ENCODE measurements around the gene MTF2.

Gene MTF2

GRCh38 chr1:93083979-93084378 lies 4.9 kb downstream of the MTF2 start:
- DNase-seq = no peak

- no peak for DNase-seq
These were observed 8.4 kb downstream of the MTF2 start for GRCh38 chr1:93087532-93087931.

GRCh38 chr1:93093332-93094006 lies 14.4 kb downstream of the MTF2 start:
- DNase-seq = no peak

- DNase-seq = no peak
These were observed 16.9 kb downstream of the MTF2 start for GRCh38 chr1:93095804-93096585.

DNA sequence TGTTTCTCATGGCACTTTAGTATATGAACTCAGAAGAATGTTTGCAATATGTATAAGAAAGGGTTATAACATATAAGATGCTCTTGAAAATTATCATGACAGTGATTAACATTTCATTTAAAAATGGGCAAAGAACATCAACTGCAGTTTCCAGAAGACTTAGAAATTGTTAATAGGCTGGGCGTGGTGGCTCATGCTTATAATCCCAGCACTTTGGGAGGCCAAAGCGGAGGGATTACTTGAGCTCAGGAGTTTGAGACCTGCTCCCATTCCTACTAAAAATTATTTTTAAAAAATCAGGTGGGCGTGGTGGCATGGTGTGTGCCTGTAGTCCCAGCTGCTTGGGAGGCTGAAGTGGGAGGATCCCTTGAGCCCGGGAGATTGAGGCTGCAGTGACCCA lies 23.1 kb downstream of the MTF2 start:
- no peak for DNase-seq

DNA sequence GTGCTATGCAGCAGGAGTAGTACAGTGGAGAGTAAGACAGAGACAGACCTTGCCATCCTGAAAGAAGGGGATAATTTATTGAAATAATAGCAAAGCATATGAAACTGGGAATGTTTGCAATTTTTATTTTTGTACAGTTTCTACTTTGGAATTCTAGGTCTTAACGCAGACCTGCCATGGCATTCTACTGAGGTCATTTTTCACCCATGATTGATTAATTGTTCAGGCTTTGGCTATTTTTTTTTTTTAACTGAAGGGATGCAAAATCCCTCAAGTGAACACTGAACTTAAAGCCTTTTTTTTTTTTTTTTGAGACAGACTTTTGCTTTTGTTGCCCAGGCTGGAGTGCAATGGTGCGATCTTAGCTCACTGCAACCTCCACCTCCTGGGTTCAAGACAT lies 27.1 kb downstream of the MTF2 start:
- no peak for DNase-seq

- DNase-seq = no peak
These were observed 28.3 kb downstream of the MTF2 start for GRCh38 chr1:93107395-93107794.

GRCh38 chr1:93108335-93108734 lies 29.3 kb downstream of the MTF2 start:
- no peak for DNase-seq

DNA sequence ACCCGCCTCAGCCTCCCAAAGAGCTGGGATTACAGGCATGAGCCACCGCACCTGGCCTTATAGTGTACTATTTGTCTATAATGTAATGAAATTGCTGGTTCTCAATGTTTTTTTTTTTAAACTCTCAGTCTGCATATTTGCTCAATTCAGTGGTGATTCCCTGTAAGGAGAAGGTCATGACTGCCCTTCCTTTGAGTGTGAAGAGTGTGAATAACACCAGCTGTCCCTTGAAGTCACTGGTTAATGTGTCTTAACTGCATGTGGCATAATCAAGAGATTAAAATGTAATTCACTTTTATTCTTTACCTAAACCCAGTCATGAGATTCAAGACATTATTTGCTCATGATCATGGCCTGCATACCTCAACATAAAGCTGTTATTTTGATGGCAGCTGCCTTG lies 30.5 kb downstream of the MTF2 start:
- no peak for DNase-seq

GRCh38 chr1:93111065-93111464 lies 32.0 kb downstream of the MTF2 start:
- DNase-seq = no peak

- DNase-seq = no peak
These were observed 32.5 kb downstream of the MTF2 start for GRCh38 chr1:93111561-93111960.

DNA sequence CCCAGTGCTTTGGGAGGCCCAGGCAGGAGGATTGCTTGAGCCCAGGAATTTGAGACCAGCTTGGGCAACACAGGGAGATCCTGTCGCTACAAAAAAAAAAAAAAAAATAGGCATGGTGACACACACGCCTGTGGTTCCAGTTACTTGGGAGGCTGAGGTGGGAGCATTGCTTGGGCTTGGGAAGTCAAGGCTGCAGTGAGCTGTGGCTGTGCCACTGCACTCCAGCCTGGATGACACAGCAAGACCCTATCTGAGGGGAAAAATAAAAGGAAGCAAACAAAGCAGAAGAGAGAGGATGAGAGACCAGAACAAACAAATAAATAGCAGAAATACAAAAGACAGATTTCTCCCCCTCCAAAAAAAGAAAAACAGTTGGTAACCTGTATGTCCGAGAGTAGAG lies 34.0 kb downstream of the MTF2 start:
- no peak for DNase-seq

DNA sequence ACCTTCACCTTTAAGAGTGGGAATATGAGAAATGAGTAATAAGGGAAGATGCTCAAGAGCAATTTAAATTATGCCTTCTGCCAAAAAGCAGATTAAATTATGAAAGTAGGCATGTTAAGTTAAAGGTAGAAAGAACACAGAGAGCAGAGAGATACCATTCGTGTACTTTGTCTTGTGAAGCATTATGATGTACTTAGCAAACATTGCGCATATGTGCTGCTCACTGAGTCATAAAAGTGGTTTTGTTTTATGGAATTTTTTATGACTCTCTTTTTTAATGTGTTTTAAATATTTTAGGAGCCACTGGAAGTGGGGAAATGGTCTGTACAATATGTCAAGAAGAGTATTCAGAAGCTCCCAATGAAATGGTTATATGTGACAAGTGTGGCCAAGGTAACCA lies 35.3 kb downstream of the MTF2 start:
- no peak for DNase-seq

DNA sequence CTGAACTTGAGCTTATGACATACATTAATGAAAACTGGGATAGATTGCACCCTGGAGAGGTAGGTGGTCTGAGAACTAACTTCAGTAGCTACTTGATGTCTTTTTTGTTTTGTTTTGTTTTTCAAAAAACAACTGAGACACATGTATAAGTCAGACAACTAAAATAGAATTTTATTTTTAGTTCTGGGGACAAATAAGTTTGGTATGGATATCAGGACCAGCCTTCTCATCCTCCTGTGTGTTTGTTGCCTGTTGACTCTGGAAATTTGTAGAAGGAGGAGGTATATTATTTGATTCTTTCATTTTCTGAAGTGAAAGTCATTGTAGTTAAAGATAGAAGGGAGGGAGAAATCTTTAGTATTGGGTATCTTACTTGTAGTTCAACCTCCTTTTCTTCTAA lies 41.5 kb downstream of the MTF2 start:
- no peak for DNase-seq

DNA sequence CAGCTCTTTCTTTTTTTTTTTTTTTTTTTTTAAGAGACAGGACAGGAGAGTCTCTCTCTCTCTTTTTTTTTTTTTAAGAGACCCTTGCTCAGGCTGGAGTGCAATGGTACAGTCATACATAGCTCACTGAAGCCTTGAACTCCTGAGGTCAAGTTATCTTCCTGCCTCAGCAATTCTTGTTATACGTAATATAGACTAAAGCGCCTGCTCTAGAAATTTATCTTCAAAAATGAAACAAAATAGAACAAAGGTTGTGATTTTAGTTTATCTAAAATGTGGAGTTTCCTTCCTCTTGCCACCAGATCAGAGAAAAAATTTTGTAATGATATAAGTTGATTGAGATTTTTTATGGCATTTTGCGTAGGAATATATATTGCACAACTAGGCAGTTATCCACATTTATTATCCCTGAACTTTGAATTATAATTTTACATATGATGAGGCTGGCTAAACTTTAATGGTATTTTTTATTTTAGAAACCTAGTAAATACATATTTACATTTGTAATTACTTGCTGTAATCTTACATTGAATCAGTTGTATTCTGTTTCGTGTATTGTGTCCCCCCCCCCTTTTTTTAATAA lies 44.2 kb downstream of the MTF2 start:
- no peak for DNase-seq

DNA sequence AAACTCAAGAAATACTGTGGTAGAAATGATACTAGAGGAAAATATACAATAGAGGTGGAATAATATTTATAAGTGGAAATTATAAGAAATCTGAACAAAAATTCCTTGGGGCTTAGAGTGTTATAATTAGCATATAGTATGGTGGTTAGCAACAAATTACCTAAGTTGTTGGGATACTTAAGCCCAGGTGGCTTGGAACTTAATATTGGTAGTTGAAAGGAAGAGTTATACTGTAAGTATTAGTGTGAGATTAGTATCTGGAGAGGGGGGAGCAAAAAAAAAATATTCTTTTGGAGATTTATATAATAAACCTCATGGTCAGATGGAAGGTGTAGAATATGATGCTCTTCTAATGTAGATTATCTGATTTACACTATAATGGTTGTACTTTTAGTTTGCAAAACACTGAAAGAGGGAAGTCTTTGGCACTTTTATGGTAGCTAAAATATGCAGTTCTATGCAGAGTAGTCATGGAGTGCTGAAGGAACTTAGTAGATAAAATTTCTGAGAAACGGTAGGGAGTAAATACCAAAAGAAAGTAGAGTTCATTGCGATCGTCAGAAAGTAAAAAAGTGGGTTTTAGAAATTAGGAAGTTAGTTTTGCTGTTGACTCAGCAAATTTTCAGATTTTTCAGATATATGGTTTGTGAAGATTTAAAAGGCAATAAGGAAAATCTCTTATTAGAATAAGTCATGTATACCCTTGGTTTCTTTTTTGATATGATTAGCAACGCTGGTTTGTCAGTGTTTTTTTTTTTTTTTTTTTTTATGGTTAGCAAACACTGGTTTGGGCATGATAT lies 45.7 kb downstream of the MTF2 start:
- no peak for DNase-seq

- DNase-seq = no peak
These were observed 50.5 kb downstream of the MTF2 start for GRCh38 chr1:93129507-93130099.

DNA sequence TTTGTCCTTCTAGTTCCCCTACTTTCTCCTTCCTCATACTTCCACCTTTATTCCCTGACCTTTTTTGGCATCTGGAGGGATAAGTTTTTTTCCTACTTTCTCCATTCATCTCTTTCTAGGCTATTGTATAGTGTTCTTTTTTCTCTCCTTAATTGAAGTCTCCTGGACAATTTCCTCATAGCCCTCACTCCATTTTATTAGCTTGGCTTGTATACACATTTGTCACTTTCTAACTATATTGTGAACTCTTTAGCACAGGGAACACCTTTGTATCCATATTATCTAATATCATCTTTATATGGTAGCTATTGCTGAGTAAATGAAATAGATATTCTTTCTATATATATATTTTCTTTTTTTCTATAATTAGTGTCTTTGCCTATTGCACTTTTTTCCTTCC lies 53.6 kb downstream of the MTF2 start:
- no peak for DNase-seq

DNA sequence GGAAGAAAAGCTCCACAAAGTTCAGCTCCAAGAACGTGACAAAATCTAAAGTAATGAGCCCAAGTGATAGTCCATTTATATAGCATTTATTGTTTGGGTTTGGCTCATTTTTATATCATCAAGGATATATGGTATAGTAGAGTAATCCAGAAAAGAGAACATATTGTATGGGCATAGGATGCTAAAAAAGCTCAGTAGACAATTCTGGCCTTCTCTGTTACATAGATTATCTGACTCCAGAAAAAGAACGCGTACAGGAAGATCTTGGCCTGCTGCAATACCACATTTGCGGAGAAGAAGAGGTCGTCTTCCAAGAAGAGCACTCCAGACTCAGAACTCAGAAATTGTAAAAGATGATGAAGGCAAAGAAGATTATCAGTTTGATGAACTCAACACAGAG lies 57.4 kb downstream of the MTF2 start:
- DNase-seq = no peak

DNA sequence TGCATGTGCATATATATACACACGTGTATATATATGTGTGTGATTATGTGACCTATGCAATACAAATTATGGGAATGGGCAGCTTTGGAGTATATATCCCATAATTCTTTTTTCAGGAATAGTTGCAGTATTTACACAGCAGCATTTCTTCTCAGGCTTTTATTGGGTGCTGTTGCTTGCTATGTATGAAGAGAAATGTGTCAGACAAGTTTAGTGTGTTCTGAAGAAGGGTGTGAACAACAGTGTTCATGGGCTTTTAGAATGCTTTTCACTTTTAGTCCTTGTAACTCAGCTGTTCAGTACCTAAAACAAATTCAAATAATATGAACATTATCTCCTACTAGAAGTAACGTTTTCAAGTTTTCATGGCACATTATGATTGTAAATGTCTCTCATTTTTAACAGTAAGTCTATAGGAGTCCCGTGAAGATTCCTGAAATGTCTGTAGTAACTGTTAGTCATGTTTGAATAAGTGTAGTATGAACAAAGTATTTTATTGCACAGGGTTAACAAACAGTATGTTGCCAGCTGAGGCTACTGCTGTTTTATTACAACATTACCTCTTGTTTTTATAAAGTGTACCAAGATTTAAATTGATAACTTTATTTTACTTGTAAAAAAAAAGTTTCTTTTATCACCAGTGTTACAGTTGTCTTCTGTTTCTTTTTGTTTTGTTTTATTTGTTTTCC lies 58.7 kb downstream of the MTF2 start:
- DNase-seq = no peak

DNA sequence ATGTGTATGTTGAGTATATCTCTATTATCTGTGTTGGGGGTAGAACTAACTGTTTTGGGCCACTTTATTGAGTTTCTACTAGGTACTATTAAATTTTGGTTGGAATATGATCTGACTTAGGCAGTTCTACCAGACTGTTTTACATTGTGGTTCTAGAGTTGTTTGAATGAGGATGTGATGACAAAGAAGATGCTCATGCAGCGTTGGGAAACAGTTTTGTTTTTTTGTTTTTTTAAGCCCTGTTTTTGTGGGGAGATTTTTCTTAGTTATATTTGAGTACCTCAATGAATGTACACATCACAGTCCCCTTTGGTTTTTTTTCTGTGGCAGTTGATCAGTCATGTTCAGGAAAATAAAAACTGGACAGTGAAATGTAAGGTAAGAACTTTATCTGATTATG lies 61.0 kb downstream of the MTF2 start:
- DNase-seq = no peak

DNA sequence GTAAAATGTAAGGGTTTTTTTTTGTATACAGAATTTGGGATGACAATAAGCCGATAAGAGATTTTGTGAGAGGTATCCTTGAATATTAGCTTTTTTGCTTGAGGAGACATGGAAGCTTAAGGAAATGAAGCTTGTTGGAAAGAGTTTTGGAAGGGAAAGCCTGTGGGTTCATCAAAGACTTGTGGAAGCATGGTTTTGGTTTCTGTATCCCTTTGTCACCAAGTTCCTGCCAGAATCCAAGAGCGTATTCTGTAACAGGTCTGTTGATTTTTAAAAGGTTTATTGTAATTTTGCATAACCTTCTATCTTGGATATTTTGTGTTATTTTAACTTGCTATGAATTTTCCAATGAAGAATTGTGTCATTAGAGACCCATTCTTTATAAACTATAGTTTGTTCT lies 63.1 kb downstream of the MTF2 start:
- no peak for DNase-seq

DNA sequence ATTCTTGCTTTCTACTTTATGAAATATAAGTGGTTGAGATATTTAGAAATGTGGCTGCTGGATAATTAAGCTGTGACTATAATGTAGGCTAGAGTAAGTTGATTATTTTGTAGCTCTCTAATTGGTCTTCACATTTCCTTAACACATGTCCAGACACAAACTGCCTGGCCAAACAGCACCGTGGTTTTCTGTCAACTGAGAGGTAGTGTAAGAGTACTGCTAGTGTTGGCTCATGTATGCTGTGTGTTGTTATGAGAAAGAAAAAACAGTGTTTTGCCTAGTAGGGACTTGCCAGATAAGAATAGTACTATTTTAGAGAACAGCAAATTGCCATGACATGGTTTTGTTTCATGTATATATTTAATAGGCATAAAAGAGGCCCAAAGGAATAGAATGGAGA lies 64.1 kb downstream of the MTF2 start:
- DNase-seq = no peak
